Thoracic aorta (tissue), 2 donors: Measurements from ENCODE around the gene GADL1. TPM values are rescaled to one million over a fixed set of nuclear protein-coding genes. Genes with fewer than 3 reads are reported as not detected.

Source experiments
- ATAC-seq: fragments of 150-250 bp; one replicate; pipeline ENCODE4 v1.8.0; 2017; ENCODE audit warnings: low read depth; ENCODE audit not compliant: insufficient number of reproducible peaks, low FRiP score
- DNase-seq: peaks from one replicate; pipeline ENCODE4 v3.0.0-alpha.2; 2020; ENCODE audit warnings: low spot score
- H3K27ac ChIP-seq, 2 donors: fragments of 200-600 bp; sonication (generic); 1 replicate in 1 of 2; 2 replicates in 1 of 2; pipeline ENCODE4 v1.5.1; 2016; ENCODE audit warnings: mild to moderate bottlenecking in 2 of 2, moderate library complexity in 2 of 2
- H3K27me3 ChIP-seq: fragments of 200-600 bp; sonication (generic); replicated peaks from 2 replicates; pipeline ENCODE4 v1.6.0; 2016; ENCODE audit warnings: mild to moderate bottlenecking; ENCODE audit not compliant: insufficient read depth
- H3K36me3 ChIP-seq: fragments of 200-600 bp; sonication (generic); one replicate; pipeline ENCODE4 v1.5.1; 2016
- H3K4me1 ChIP-seq, 2 donors: fragments of 200-600 bp; sonication (generic); 1 replicate in 1 of 2; 2 replicates in 1 of 2; pipeline versions ENCODE4 v1.5.1 to v1.6.0; 2016; ENCODE audit warnings: low read depth in 2 of 2, mild to moderate bottlenecking in 1 of 2; ENCODE audit not compliant: control insufficient read depth in 1 of 2
- H3K4me3 ChIP-seq: fragments of 200-600 bp; sonication (generic); 2 replicates; pipeline ENCODE4 v1.5.1; 2016; ENCODE audit warnings: mild to moderate bottlenecking
- H3K9me3 ChIP-seq: fragments of 200-600 bp; sonication (generic); 2 replicates; pipeline ENCODE4 v1.5.1; 2016
- CTCF ChIP-seq: fragments of 200-600 bp; sonication (generic); IDR thresholded peaks from one replicate; pipeline ENCODE4 v1.5.1; 2019; ENCODE audit warnings: antibody characterized with exemption
- total RNA-seq, 2 donors: library from RNA; depleted of rRNA; stranded (reverse); fragments of >200 nt; gene quantifications; one replicate each; pipeline versions ENCODE4 v1.1.0 to v1.2.3, GENCODE V29; 2016

Gene GADL1
- total RNA-seq, 2 donors from 2014 or later: 0.27 to 1.1 TPM

- H3K27ac ChIP-seq: peak overlapping the region in 1 of 2 donors; percentile 5
- ATAC-seq: no peak
- no peaks in the 10 kb centered on the region for H3K9me3 ChIP-seq
- no peak for TF ChIP-seq CTCF
- H3K4me1 ChIP-seq: peaks cover 58 to 85% of the 10 kb centered on the region in 2 donors
- H3K36me3 ChIP-seq: peaks cover 18% of the 10 kb centered on the region
- H3K27me3 ChIP-seq: no peaks in the 10 kb centered on the region
- no peak overlapping the region for H3K4me3 ChIP-seq
- DNase-seq: no peak
These were observed 210.7 kb downstream of the GADL1 start for GRCh38 chr3:30683769-30684168.

GRCh38 chr3:30682434-30683155 is 211.9 kb downstream of the GADL1 start:
- DNase-seq: no peak
- no peak for ATAC-seq
- Histone ChIP-seq H3K36me3 (peaks cover 18% of the 10 kb centered on the region), H3K4me3 (no peak overlapping the region), H3K9me3 (no peaks in the 10 kb centered on the region), H3K4me1 (peaks cover 50 to 74% of the 10 kb centered on the region in 2 donors), H3K27me3 (no peaks in the 10 kb centered on the region), H3K27ac (peak overlapping the region; percentile 46 to 47)
- no peak for TF ChIP-seq CTCF

GRCh38 chr3:30681649-30682211 is 212.7 kb downstream of the GADL1 start:
- Histone ChIP-seq H3K4me1 (peaks cover 49 to 66% of the 10 kb centered on the region in 2 donors), H3K27me3 (no peaks in the 10 kb centered on the region), H3K27ac (peak overlapping the region; percentile 46 to 47), H3K36me3 (peaks cover 22% of the 10 kb centered on the region), H3K9me3 (no peaks in the 10 kb centered on the region), H3K4me3 (no peak overlapping the region)
- no peak for TF ChIP-seq CTCF
- ATAC-seq (no peak), DNase-seq (no peak)

- DNase-seq: no peak
- no peak overlapping the region for H3K4me3 ChIP-seq
- H3K9me3 ChIP-seq: no peaks in the 10 kb centered on the region
- no peaks in the 10 kb centered on the region for H3K27me3 ChIP-seq
- no peak for TF ChIP-seq CTCF
- H3K4me1 ChIP-seq: peaks cover 47 to 59% of the 10 kb centered on the region in 2 donors
- H3K36me3 ChIP-seq: peaks cover 22% of the 10 kb centered on the region
- ATAC-seq: no peak
- peak overlapping the region in 1 of 2 donors; percentile 47 for H3K27ac ChIP-seq
These were observed 213.4 kb downstream of the GADL1 start for GRCh38 chr3:30680789-30681648.

GRCh38 chr3:30679045-30679444 is 215.4 kb downstream of the GADL1 start:
- DNase-seq (no peak), ATAC-seq (no peak)
- no peak overlapping the region for H3K4me3 ChIP-seq
- H3K27ac ChIP-seq: no peak overlapping the region
- peaks cover 33 to 41% of the 10 kb centered on the region in 2 donors for H3K4me1 ChIP-seq
- H3K36me3 ChIP-seq: peaks cover 30% of the 10 kb centered on the region
- TF ChIP-seq CTCF: no peak
- H3K9me3 ChIP-seq: no peaks in the 10 kb centered on the region
- no peaks in the 10 kb centered on the region for H3K27me3 ChIP-seq
